22Rv1 (cell line): Measurements from ENCODE around the gene DIP2B.

Source experiments
- ZFX ChIP-seq: fragments of 450-650 bp; IDR thresholded peaks from 2 replicates; pipeline ENCODE4 v1.6.1; 2017; ENCODE audit warnings: antibody characterized with exemption, borderline replicate concordance
- TF ChIP-seq, protein P1 (sequence below): fragments of 450-650 bp; IDR thresholded peaks from 2 replicates; pipeline ENCODE4 v1.5.1; 2017; ENCODE audit warnings: mild to moderate bottlenecking

DNA sequence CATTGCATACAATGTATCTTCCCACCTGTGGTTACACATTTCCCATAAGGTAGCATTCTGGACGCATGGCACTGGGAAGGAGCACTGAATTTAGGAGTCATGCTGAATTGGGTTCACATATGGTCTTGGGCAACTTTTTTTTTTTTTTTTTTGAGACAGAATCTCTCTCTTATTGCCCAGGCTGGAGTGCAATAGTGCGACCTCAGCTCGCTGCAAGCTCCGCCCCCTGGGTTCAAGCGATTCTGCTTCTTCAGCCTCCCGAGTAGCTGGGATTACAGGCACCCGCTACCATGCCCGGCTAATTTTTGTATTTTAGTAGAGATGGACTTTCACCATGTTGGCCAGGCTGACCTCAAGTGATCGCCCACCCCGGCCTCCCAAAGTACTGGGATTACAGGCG is 13.3 kb downstream of the DIP2B start:
- TF ChIP-seq, protein P1, sequence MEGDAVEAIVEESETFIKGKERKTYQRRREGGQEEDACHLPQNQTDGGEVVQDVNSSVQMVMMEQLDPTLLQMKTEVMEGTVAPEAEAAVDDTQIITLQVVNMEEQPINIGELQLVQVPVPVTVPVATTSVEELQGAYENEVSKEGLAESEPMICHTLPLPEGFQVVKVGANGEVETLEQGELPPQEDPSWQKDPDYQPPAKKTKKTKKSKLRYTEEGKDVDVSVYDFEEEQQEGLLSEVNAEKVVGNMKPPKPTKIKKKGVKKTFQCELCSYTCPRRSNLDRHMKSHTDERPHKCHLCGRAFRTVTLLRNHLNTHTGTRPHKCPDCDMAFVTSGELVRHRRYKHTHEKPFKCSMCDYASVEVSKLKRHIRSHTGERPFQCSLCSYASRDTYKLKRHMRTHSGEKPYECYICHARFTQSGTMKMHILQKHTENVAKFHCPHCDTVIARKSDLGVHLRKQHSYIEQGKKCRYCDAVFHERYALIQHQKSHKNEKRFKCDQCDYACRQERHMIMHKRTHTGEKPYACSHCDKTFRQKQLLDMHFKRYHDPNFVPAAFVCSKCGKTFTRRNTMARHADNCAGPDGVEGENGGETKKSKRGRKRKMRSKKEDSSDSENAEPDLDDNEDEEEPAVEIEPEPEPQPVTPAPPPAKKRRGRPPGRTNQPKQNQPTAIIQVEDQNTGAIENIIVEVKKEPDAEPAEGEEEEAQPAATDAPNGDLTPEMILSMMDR, result no peak
- TF ChIP-seq ZFX, result no peak
